ENCODE measurements around the gene SEMA6B.

- TF ChIP-seq TAF1 (IDR thresholded peaks at IDR 0.05; ENCODE audit: borderline replicate concordance, insufficient read depth, low read length), result no peak
- TF ChIP-seq POLR2AphosphoS5 (IDR thresholded peaks at IDR 0.05; ENCODE audit: low read depth, low read length), result no peak
Measured at GRCh38 chr19:4600893-4601292, 41.4 kb upstream of the SEMA6B start.
